OCI-LY7 (cell line): ENCODE results near the gene USP22. TPM values are rescaled to one million over a fixed set of nuclear protein-coding genes. Genes with fewer than 3 reads are reported as not detected.
A peak's percentile ranks its signal among the peaks of the same experiment; 100 is the strongest.

Experiments
- BruUV-seq: library from RNA; stranded (reverse); fragments of 400-500 nt; replicated peaks from 2 replicates; lab custom pipeline; 2021; lab: Mats Ljungman, UMichigan
- CTCF ChIA-PET: fragments of 300-600 bp; sonication (Branson Sonifier 250); formaldehyde crosslinking; loops from one replicate; lab custom pipeline; 2022; ENCODE audit warnings: antibody characterized with exemption; ENCODE audit not compliant: unreplicated experiment; lab: Charles Lee
- POLR2A ChIA-PET: fragments of 300-600 bp; sonication (Branson Sonifier 250); formaldehyde crosslinking; loops from one replicate; lab custom pipeline; 2022; ENCODE audit warnings: antibody characterized with exemption; lab: Charles Lee
- DNase-seq: peaks from one replicate; pipeline ENCODE4 v3.0.0-alpha.2; 2015; ENCODE audit warnings: low spot score
- H2AFZ ChIP-seq: fragments of 200-600 bp; sonication (generic), shearing (Covaris generic); 2 replicates; pipeline ENCODE4 v1.6.1; 2014; ENCODE audit warnings: mild to moderate bottlenecking, antibody characterized with exemption, low read length, moderate library complexity
- H3K27ac ChIP-seq: fragments of 200-600 bp; sonication (generic); 2 replicates; pipeline ENCODE4 v1.5.1; 2014; ENCODE audit warnings: mixed run types, low read depth, mild to moderate bottlenecking, moderate library complexity, low read length, inconsistent platforms; ENCODE audit not compliant: poor library complexity, severe bottlenecking
- H3K36me3 ChIP-seq: fragments of 200-600 bp; sonication (generic); 2 replicates; pipeline ENCODE4 v1.6.1; 2014; ENCODE audit warnings: mild to moderate bottlenecking, antibody characterized with exemption, low read length, moderate library complexity, mixed read lengths; ENCODE audit not compliant: insufficient read depth
- H3K4me1 ChIP-seq: fragments of 200-600 bp; sonication (generic); 2 replicates; pipeline ENCODE4 v1.5.1; 2014; ENCODE audit warnings: mild to moderate bottlenecking, low read length; ENCODE audit not compliant: insufficient read depth, poor library complexity, severe bottlenecking
- H3K4me2 ChIP-seq: fragments of 200-600 bp; sonication (generic); 2 replicates; pipeline ENCODE4 v1.6.1; 2014; ENCODE audit warnings: mild to moderate bottlenecking, low read length
- H3K4me3 ChIP-seq: fragments of 200-600 bp; sonication (generic); 2 replicates; pipeline ENCODE4 v1.5.1; 2014; ENCODE audit warnings: mild to moderate bottlenecking, low read depth, low read length; ENCODE audit not compliant: poor library complexity, severe bottlenecking
- H3K79me2 ChIP-seq: fragments of 200-600 bp; sonication (generic); 2 replicates; pipeline ENCODE4 v1.6.1; 2016; ENCODE audit warnings: low read depth, mild to moderate bottlenecking, low read length, moderate library complexity, mixed read lengths; ENCODE audit not compliant: insufficient read depth
- H3K9me2 ChIP-seq: fragments of 200-600 bp; sonication (generic); 2 replicates; pipeline ENCODE4 v1.6.1; 2016; ENCODE audit warnings: mild to moderate bottlenecking, low read length, mixed read lengths; ENCODE audit not compliant: insufficient read depth
- H3K9me3 ChIP-seq: fragments of 200-600 bp; sonication (generic); 2 replicates; pipeline ENCODE4 v1.6.1; 2014; ENCODE audit warnings: mild to moderate bottlenecking, mixed run types, low read length, mixed read lengths
- H4K20me1 ChIP-seq: fragments of 200-600 bp; sonication (generic); 2 replicates; pipeline ENCODE4 v1.6.1; 2014; ENCODE audit warnings: mild to moderate bottlenecking, antibody characterized with exemption, low read length, moderate library complexity, mixed read lengths; ENCODE audit not compliant: insufficient read depth
- CTCF ChIP-seq: fragments of 200-600 bp; sonication (generic); conservative IDR thresholded peaks from 2 replicates; pipeline ENCODE4 v1.5.1; 2014; ENCODE audit warnings: mild to moderate bottlenecking, antibody characterized with exemption, low read length, moderate library complexity, mixed read lengths
- EZH2phosphoT487 ChIP-seq: fragments of 200-600 bp; sonication (generic); IDR thresholded peaks from 2 replicates; pipeline ENCODE4 v1.6.1; 2018; ENCODE audit warnings: low read depth, borderline replicate concordance, mild to moderate bottlenecking, mixed run types, antibody characterized with exemption, low read length, moderate library complexity, mixed read lengths
- intact Hi-C: fragments of 100-400 bp; cut with micrococcal nuclease; formaldehyde crosslinking; loops from one replicate; pipeline ENCODE4 v1.10.0; 2022; ENCODE audit not compliant: unreplicated experiment
- total RNA-seq, 2 experiments: library from RNA; depleted of rRNA in 1 of 2; stranded (reverse); fragments of >200 nt in 1 of 2; shearing (Covaris generic) in 1 of 2; gene quantifications; 2 replicates each; pipeline ENCODE4 v1.2.3, GENCODE V29; 2014 to 2022

Gene USP22
- total RNA-seq, 2 experiments from 2014 or later, result 180 to 302 TPM

GRCh38 chr17:20993863-20994778 is 48.7 kb downstream of the USP22 start:
- intact Hi-C loops, result loop anchor here (2.0 to 5.0 kb wide), 3 partner anchors 52 to 767 kb away; no protein-coding TSS in a partner anchor

GRCh38 chr17:20992987-20993862 is 49.6 kb downstream of the USP22 start:
- no TSS peak for BruUV-seq
- Histone ChIP-seq H3K4me3 (no peak overlapping the region), H3K9me3 (no peaks in the 10 kb centered on the region), H4K20me1 (no peaks in the 10 kb centered on the region), H3K27ac (no peak overlapping the region), H2AFZ (no peak overlapping the region), H3K79me2 (no peaks in the 10 kb centered on the region), H3K4me1 (no peaks in the 10 kb centered on the region), H3K4me2 (no peak overlapping the region; the same call in 1 of the 2 replicates), H3K36me3 (no peaks in the 10 kb centered on the region; the same call in 1 of the 2 replicates), H3K9me2 (no peaks in the 10 kb centered on the region)
- DNase-seq, result peak; percentile 74
- POLR2A ChIA-PET, result interaction anchor here (0.6 kb wide), 2 partner anchors 149 to 192 kb away, joined by 3 to 4 read pairs; no protein-coding TSS in a partner anchor
- CTCF ChIA-PET, result no interaction called here
- TF ChIP-seq EZH2phosphoT487 (no peak), CTCF (peak; percentile 89)
- intact Hi-C loops, result loop anchor here (2.0 to 5.0 kb wide), 3 partner anchors 51 to 766 kb away; no protein-coding TSS in a partner anchor

More at GRCh38 chr17:20993863-20994778, 48.7 kb downstream of the USP22 start:
- Histone ChIP-seq H3K79me2 (no peaks in the 10 kb centered on the region), H4K20me1 (no peaks in the 10 kb centered on the region), H3K4me2 (no peak overlapping the region), H3K9me2 (no peaks in the 10 kb centered on the region), H3K4me3 (no peak overlapping the region), H3K4me1 (no peaks in the 10 kb centered on the region), H3K36me3 (peaks cover 5% of the 10 kb centered on the region), H2AFZ (no peak overlapping the region), H3K27ac (no peak overlapping the region), H3K9me3 (no peaks in the 10 kb centered on the region)
- no peak for DNase-seq
- ChIA-PET POLR2A (no interaction called here), CTCF (no interaction called here)
- TF ChIP-seq EZH2phosphoT487 (no peak), CTCF (no peak)
- BruUV-seq, result no TSS peak
